B cell (primary cell): ENCODE measurements around the gene EXOC6. TPM values are rescaled to one million over a fixed set of nuclear protein-coding genes. Genes with fewer than 3 reads are reported as not detected.
A peak's percentile ranks its signal among the peaks of the same experiment; 100 is the strongest.

ENCODE experiments used
- ATAC-seq: fragments of 200-7000 bp; cut with Tn5 transposase; one replicate; pipeline ENCODE4 v1.10.0; 2021; ENCODE audit warnings: low read depth, mild to moderate bottlenecking, moderate number of reproducible peaks, moderate library complexity
- CTCF ChIA-PET: fragments of 350-600 bp; sonication (Branson Sonifier 250); formaldehyde crosslinking; loops from one replicate; lab custom pipeline; 2021; ENCODE audit warnings: antibody characterized with exemption, inconsistent platforms; lab: Charles Lee
- POLR2A ChIA-PET: fragments of 350-600 bp; sonication (Branson Sonifier 250); formaldehyde crosslinking; loops from one replicate; lab custom pipeline; 2021; ENCODE audit warnings: antibody characterized with exemption; lab: Charles Lee
- DNase-seq: peaks from one replicate; pipeline ENCODE4 v3.0.0; 2013
- H2AFZ ChIP-seq: 2 replicates; pipeline ENCODE4 v1.6.1; 2012; ENCODE audit warnings: mild to moderate bottlenecking, low read depth, low read length; ENCODE audit not compliant: insufficient read depth, poor library complexity, severe bottlenecking
- H3K27ac ChIP-seq, 2 donors: 1 replicate in 1 of 2; 2 replicates in 1 of 2; pipeline ENCODE4 v1.5.1; 2012 to 2013; ENCODE audit warnings: low read length in 2 of 2, mild to moderate bottlenecking in 2 of 2, moderate library complexity in 1 of 2
- H3K27me3 ChIP-seq, 4 experiments: fragments of 200-600 bp in 1 of 4; sonication (generic) in 1 of 4; replicated peaks in 1 of 4; 1 replicate in 2 of 4; 2 replicates in 2 of 4; pipeline versions ENCODE4 v1.6.1 to v1.7.0; 2013 to 2016; ENCODE audit warnings: low read length in 3 of 4, mild to moderate bottlenecking in 2 of 4, mixed read lengths in 1 of 4, moderate library complexity in 1 of 4; ENCODE audit not compliant: insufficient read depth in 4 of 4, control insufficient read depth in 3 of 4; ENCODE audit errors: control extremely low read depth in 1 of 4
- H3K36me3 ChIP-seq, 2 experiments: replicated peaks in 1 of 2; 1 replicate in 1 of 2; 2 replicates in 1 of 2; pipeline versions ENCODE4 v1.6.1 to v1.7.1; 2013; ENCODE audit warnings: low read length in 1 of 2; ENCODE audit not compliant: insufficient read depth in 2 of 2, control insufficient read depth in 1 of 2; ENCODE audit errors: control extremely low read depth in 1 of 2, extremely low read depth in 1 of 2
- H3K4me1 ChIP-seq, 2 donors: fragments of 200-600 bp in 1 of 2; sonication (generic) in 1 of 2; 1 replicate in 1 of 2; 2 replicates in 1 of 2; pipeline versions ENCODE4 v1.5.1 to v1.6.1; 2013 to 2017; ENCODE audit warnings: low read length in 2 of 2; ENCODE audit not compliant: control insufficient read depth in 2 of 2, insufficient read depth in 2 of 2
- H3K4me2 ChIP-seq: replicated peaks from 2 replicates; pipeline ENCODE3; 2012; ENCODE audit warnings: mild to moderate bottlenecking, low read depth, low read length; ENCODE audit not compliant: poor library complexity, severe bottlenecking
- H3K4me3 ChIP-seq, 5 experiments: fragments of 200-600 bp in 1 of 5; sonication (generic) in 1 of 5; 1 replicate in 3 of 5; 2 replicates in 2 of 5; pipeline versions ENCODE4 v1.5.1 to v1.7.0; 2011 to 2016; ENCODE audit warnings: low read length in 4 of 5, mild to moderate bottlenecking in 4 of 5, low read depth in 2 of 5, control low read depth in 1 of 5, moderate library complexity in 1 of 5; ENCODE audit not compliant: insufficient read depth in 1 of 5; ENCODE audit errors: control extremely low read depth in 1 of 5, extremely low read depth in 1 of 5
- H3K79me2 ChIP-seq: fragments of 200-600 bp; sonication (generic); one replicate; pipeline ENCODE4 v1.6.0; 2016; ENCODE audit warnings: low read length; ENCODE audit not compliant: control insufficient read depth, insufficient read depth
- H3K9ac ChIP-seq: fragments of 200-600 bp; sonication (generic); 2 replicates; pipeline ENCODE4 v1.6.1; 2017; ENCODE audit warnings: mild to moderate bottlenecking, low read length, moderate library complexity
- H3K9me3 ChIP-seq, 3 donors: one replicate each; pipeline versions ENCODE4 v1.6.1 to v1.7.1; 2013; ENCODE audit warnings: low read length in 2 of 3; ENCODE audit not compliant: control insufficient read depth in 2 of 3, insufficient read depth in 1 of 3; ENCODE audit errors: control extremely low read depth in 1 of 3
- H4K20me1 ChIP-seq: 2 replicates; pipeline ENCODE4 v1.6.0; 2012; ENCODE audit warnings: mild to moderate bottlenecking, low read length; ENCODE audit not compliant: insufficient read depth, control insufficient read depth, poor library complexity, severe bottlenecking
- H3K27ac Mint-ChIP-seq: one replicate; pipeline ENCODE4 v1.8.0; 2021; ENCODE audit warnings: mixed read lengths
- H3K27me3 Mint-ChIP-seq: one replicate; pipeline ENCODE4 v1.8.0; 2021; ENCODE audit warnings: mixed read lengths
- H3K4me1 Mint-ChIP-seq: one replicate; pipeline ENCODE4 v1.8.0; 2021; ENCODE audit warnings: mixed read lengths
- H3K4me3 Mint-ChIP-seq: one replicate; pipeline ENCODE4 v1.8.0; 2021; ENCODE audit warnings: mixed read lengths
- H3K9me3 Mint-ChIP-seq: one replicate; pipeline ENCODE4 v1.8.0; 2022; ENCODE audit warnings: mixed read lengths; ENCODE audit not compliant: insufficient read depth
- CTCF ChIP-seq: fragments of 200-600 bp; IDR thresholded peaks from one replicate; pipeline ENCODE4 v1.8.0; 2022; ENCODE audit warnings: antibody characterized with exemption, mild to moderate bottlenecking
- EZH2 ChIP-seq: IDR thresholded peaks from 2 replicates; pipeline ENCODE4 v1.6.1; 2012; ENCODE audit warnings: borderline replicate concordance, low read depth, mild to moderate bottlenecking, moderate library complexity, low read length; ENCODE audit not compliant: insufficient read depth, poor library complexity, severe bottlenecking
- WGBS: methylation state at CpG from one replicate; pipeline ENCODE4 v1.1.5; 2013; ENCODE audit warnings: missing lambda C conversion rate; ENCODE audit not compliant: insufficient coverage; 5-methylcytosine and 5-hydroxymethylcytosine counted together
- intact Hi-C: fragments of 100-400 bp; cut with micrococcal nuclease; formaldehyde crosslinking; loops from one replicate; pipeline ENCODE4 v1.10.0; 2022
- polyA plus RNA-seq: library from polyadenylated mRNA; depleted of rRNA; stranded (reverse); fragments of >200 nt; gene quantifications from 2 replicates; pipeline ENCODE4 v1.2.3, GENCODE V29; 2012
- total RNA-seq, 2 donors: library from RNA; stranded (reverse); fragments of 120-200 nt in 1 of 2; gene quantifications; 1 replicate in 1 of 2; 2 replicates in 1 of 2; pipeline versions ENCODE4 v1.2.3 to v1.2.4, GENCODE V29; 2013 to 2022

The EXOC6 gene
- total and polyA plus RNA-seq, 2 donors (not counting 1 experiment from before 2014, with no cell fraction given) = 7.9 to 22.6 TPM

GRCh38 chr10:93039110-93039509 is 190.8 kb downstream of the EXOC6 start:
- POLR2A ChIA-PET = no interaction called here
- no peaks in the 10 kb centered on the region for H3K79me2 ChIP-seq
- H3K4me1 Mint-ChIP-seq = peaks cover 10% of the 10 kb centered on the region
- no peaks in the 10 kb centered on the region for H3K9me3 Mint-ChIP-seq
- H3K27ac Mint-ChIP-seq = no peak overlapping the region
- CTCF ChIA-PET = no interaction called here
- no peaks in the 10 kb centered on the region for H4K20me1 ChIP-seq
- intact Hi-C loops = no loop called here
- no peaks in the 10 kb centered on the region for H3K27me3 Mint-ChIP-seq
- peaks cover 3 to 7% of the 10 kb centered on the region in 2 donors for H3K4me1 ChIP-seq
- H3K9ac ChIP-seq = no peak overlapping the region
- no peak overlapping the region for H2AFZ ChIP-seq
- no peak for ATAC-seq
- no peak for DNase-seq
- no peaks in the 10 kb centered on the region for H3K27me3 ChIP-seq
- no peak overlapping the region for H3K27ac ChIP-seq
- no peaks in the 10 kb centered on the region for H3K9me3 ChIP-seq
- H3K4me3 Mint-ChIP-seq = no peak overlapping the region
- no CpG with 5 or more reads among the region's 1 CpG for WGBS
- no peak overlapping the region for H3K4me3 ChIP-seq
- TF ChIP-seq EZH2 (no peak), CTCF (no peak)
- H3K4me2 ChIP-seq = no peak overlapping the region
- H3K36me3 ChIP-seq = peaks cover 0 to 5% of the 10 kb centered on the region in 2 experiments

GRCh38 chr10:93039721-93040120 is 191.4 kb downstream of the EXOC6 start:
- no peaks in the 10 kb centered on the region for H3K9me3 Mint-ChIP-seq
- H3K79me2 ChIP-seq = no peaks in the 10 kb centered on the region
- no peak overlapping the region for H3K27ac Mint-ChIP-seq
- peaks cover 3 to 7% of the 10 kb centered on the region in 2 donors for H3K4me1 ChIP-seq
- ChIA-PET CTCF (no interaction called here), POLR2A (no interaction called here)
- peaks cover 0 to 5% of the 10 kb centered on the region in 2 experiments for H3K36me3 ChIP-seq
- peak; percentile 41 for ATAC-seq
- H3K27me3 ChIP-seq = no peaks in the 10 kb centered on the region
- WGBS = no CpG with 5 or more reads among the region's 3 CpGs
- H4K20me1 ChIP-seq = no peaks in the 10 kb centered on the region
- no peak overlapping the region for H3K4me3 ChIP-seq
- H2AFZ ChIP-seq = no peak overlapping the region
- no peak overlapping the region for H3K27ac ChIP-seq
- TF ChIP-seq CTCF (peak; percentile 37), EZH2 (no peak)
- H3K4me2 ChIP-seq = no peak overlapping the region
- no peaks in the 10 kb centered on the region for H3K9me3 ChIP-seq
- no peak overlapping the region for H3K9ac ChIP-seq
- intact Hi-C loops = no loop called here
- H3K27me3 Mint-ChIP-seq = no peaks in the 10 kb centered on the region
- peaks cover 10% of the 10 kb centered on the region for H3K4me1 Mint-ChIP-seq
- peak; percentile 45 for DNase-seq
- H3K4me3 Mint-ChIP-seq = no peak overlapping the region
